HepG2 (cell line): Measurements from ENCODE around the gene SAP130.

ENCODE experiments used
- CTCF ChIP-seq: sonication (generic); formaldehyde crosslinking; IDR thresholded peaks from 2 replicates; pipeline ENCODE4 v1.5.0; 2020; ENCODE audit warnings: mild to moderate bottlenecking, missing genetic modification reagents, moderate library complexity
- FOXK2 ChIP-seq: fragments of 450-650 bp; IDR thresholded peaks from 2 replicates; pipeline ENCODE4 v1.6.1; 2016
- SIN3B ChIP-seq: fragments of 150-350 bp; IDR thresholded peaks from 2 replicates; pipeline ENCODE4 v1.6.1; 2014; ENCODE audit warnings: low read length
- ZBED4 ChIP-seq: sonication (generic); formaldehyde crosslinking; IDR thresholded peaks from 2 replicates; pipeline ENCODE4 v1.4.0; 2020; ENCODE audit warnings: missing genetic modification reagents, borderline replicate concordance
- ZBTB34 ChIP-seq: sonication (generic); formaldehyde crosslinking; IDR thresholded peaks from 2 replicates; pipeline ENCODE4 v1.8.0; 2022; ENCODE audit warnings: mild to moderate bottlenecking, missing genetic modification reagents
- ZNF317 ChIP-seq: sonication (generic); formaldehyde crosslinking; IDR thresholded peaks from 2 replicates; pipeline ENCODE4 v1.5.0; 2020; ENCODE audit warnings: mild to moderate bottlenecking, missing genetic modification reagents
- ZNF564 ChIP-seq: sonication (generic); formaldehyde crosslinking; IDR thresholded peaks from 2 replicates; pipeline ENCODE4 v1.8.1; 2023; ENCODE audit warnings: mild to moderate bottlenecking, missing genetic modification reagents
- ZNF609 ChIP-seq: sonication (generic); formaldehyde crosslinking; IDR thresholded peaks from 2 replicates; pipeline ENCODE4 v1.4.0; 2020; ENCODE audit warnings: mild to moderate bottlenecking, missing genetic modification reagents, borderline replicate concordance
- ZSCAN29 ChIP-seq: sonication (generic); formaldehyde crosslinking; conservative IDR thresholded peaks from 2 replicates; pipeline ENCODE4 v1.4.0; 2020; ENCODE audit warnings: mild to moderate bottlenecking, missing genetic modification reagents
- TF ChIP-seq, protein P1 (sequence below), 2 experiments: IDR thresholded peaks; 2 replicates each; pipeline ENCODE4 v1.6.1; 2011 to 2012; ENCODE audit warnings: low read length in 2 of 2, borderline replicate concordance in 1 of 2, low read depth in 1 of 2, mild to moderate bottlenecking in 1 of 2, moderate library complexity in 1 of 2
- TF ChIP-seq, protein P2 (sequence below): sonication (generic); formaldehyde crosslinking; IDR thresholded peaks from 2 replicates; pipeline ENCODE4 v1.4.0; 2020; ENCODE audit warnings: low read depth, mild to moderate bottlenecking, missing genetic modification reagents

DNA sequence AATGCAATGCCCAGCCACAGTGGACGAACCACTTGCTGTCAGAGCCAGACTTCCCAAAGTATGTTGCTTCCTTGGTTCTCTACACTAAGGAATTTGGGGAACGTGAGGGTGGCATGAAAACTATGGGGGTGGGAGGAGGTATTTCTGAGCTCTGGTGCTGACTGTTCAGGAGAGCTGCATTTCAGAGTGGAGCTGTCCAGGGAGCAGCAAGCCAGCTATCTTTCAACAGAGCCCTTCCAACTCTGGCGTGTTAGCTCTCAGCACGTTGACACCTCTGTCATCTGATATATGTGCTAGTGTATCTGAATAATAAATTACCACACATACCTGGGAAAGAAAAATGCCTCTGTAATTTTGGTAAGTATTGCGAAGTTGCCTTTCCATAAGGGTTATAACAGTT is 66.1 kb downstream of the SAP130 start:
- no peak for TF ChIP-seq SIN3B
- no peak for TF ChIP-seq CTCF
- TF ChIP-seq ZNF564 (CRISPR knock-in tag), result no peak
- no peak for TF ChIP-seq FOXK2
- no peak for TF ChIP-seq ZBED4
- TF ChIP-seq, protein P1, sequence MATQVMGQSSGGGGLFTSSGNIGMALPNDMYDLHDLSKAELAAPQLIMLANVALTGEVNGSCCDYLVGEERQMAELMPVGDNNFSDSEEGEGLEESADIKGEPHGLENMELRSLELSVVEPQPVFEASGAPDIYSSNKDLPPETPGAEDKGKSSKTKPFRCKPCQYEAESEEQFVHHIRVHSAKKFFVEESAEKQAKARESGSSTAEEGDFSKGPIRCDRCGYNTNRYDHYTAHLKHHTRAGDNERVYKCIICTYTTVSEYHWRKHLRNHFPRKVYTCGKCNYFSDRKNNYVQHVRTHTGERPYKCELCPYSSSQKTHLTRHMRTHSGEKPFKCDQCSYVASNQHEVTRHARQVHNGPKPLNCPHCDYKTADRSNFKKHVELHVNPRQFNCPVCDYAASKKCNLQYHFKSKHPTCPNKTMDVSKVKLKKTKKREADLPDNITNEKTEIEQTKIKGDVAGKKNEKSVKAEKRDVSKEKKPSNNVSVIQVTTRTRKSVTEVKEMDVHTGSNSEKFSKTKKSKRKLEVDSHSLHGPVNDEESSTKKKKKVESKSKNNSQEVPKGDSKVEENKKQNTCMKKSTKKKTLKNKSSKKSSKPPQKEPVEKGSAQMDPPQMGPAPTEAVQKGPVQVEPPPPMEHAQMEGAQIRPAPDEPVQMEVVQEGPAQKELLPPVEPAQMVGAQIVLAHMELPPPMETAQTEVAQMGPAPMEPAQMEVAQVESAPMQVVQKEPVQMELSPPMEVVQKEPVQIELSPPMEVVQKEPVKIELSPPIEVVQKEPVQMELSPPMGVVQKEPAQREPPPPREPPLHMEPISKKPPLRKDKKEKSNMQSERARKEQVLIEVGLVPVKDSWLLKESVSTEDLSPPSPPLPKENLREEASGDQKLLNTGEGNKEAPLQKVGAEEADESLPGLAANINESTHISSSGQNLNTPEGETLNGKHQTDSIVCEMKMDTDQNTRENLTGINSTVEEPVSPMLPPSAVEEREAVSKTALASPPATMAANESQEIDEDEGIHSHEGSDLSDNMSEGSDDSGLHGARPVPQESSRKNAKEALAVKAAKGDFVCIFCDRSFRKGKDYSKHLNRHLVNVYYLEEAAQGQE (IDR thresholded peaks at IDR 0.05; ENCODE audit: borderline replicate concordance in 1 of 2, low read depth in 1 of 2, low read length in 2 of 2), result no peak
- no peak for TF ChIP-seq ZBTB34 (CRISPR knock-in tag)
- no peak for TF ChIP-seq ZSCAN29
- no peak for TF ChIP-seq ZNF317
- no peak for TF ChIP-seq ZNF609 (CRISPR knock-in tag)
- TF ChIP-seq, protein P2, sequence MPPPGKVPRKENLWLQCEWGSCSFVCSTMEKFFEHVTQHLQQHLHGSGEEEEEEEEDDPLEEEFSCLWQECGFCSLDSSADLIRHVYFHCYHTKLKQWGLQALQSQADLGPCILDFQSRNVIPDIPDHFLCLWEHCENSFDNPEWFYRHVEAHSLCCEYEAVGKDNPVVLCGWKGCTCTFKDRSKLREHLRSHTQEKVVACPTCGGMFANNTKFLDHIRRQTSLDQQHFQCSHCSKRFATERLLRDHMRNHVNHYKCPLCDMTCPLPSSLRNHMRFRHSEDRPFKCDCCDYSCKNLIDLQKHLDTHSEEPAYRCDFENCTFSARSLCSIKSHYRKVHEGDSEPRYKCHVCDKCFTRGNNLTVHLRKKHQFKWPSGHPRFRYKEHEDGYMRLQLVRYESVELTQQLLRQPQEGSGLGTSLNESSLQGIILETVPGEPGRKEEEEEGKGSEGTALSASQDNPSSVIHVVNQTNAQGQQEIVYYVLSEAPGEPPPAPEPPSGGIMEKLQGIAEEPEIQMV (CRISPR knock-in tag), result no peak
